DOHH2 (cell line): ENCODE results near the gene SOX11.

Experiments
- H3F3A ChIP-seq: fragments of 200-600 bp; sonication (generic), shearing (Covaris generic); 2 replicates; pipeline ENCODE4 v1.6.0; 2016; ENCODE audit warnings: antibody characterized with exemption, mild to moderate bottlenecking; ENCODE audit not compliant: control insufficient read depth, insufficient read depth
- H3K27ac ChIP-seq: fragments of 200-600 bp; sonication (generic); 2 replicates; pipeline ENCODE4 v1.5.1; 2014; ENCODE audit warnings: low read depth, mild to moderate bottlenecking, low read length, moderate library complexity
- H3K27me3 ChIP-seq: fragments of 200-600 bp; sonication (generic); 2 replicates; pipeline ENCODE4 v1.6.1; 2014; ENCODE audit warnings: mild to moderate bottlenecking, low read length, mixed read lengths; ENCODE audit not compliant: control insufficient read depth
- H3K36me3 ChIP-seq: fragments of 200-600 bp; sonication (generic); 2 replicates; pipeline ENCODE4 v1.6.1; 2014; ENCODE audit warnings: mild to moderate bottlenecking, low read length, moderate library complexity, mixed read lengths; ENCODE audit not compliant: control insufficient read depth
- H3K4me1 ChIP-seq: fragments of 200-600 bp; sonication (generic); 2 replicates; pipeline ENCODE4 v1.6.1; 2014; ENCODE audit warnings: mild to moderate bottlenecking, low read length, mixed read lengths; ENCODE audit not compliant: control insufficient read depth
- H3K4me2 ChIP-seq: fragments of 200-600 bp; sonication (generic); 2 replicates; pipeline ENCODE4 v1.6.0; 2014; ENCODE audit warnings: mild to moderate bottlenecking, low read length, moderate library complexity
- H3K4me3 ChIP-seq: fragments of 200-600 bp; sonication (generic); 2 replicates; pipeline ENCODE4 v1.5.1; 2014; ENCODE audit warnings: mild to moderate bottlenecking, low read length, mixed read lengths
- H3K79me2 ChIP-seq: fragments of 200-600 bp; sonication (generic); 2 replicates; pipeline ENCODE4 v1.6.1; 2014; ENCODE audit warnings: mild to moderate bottlenecking, low read length, mixed read lengths; ENCODE audit not compliant: control insufficient read depth
- H3K9me2 ChIP-seq: fragments of 200-600 bp; sonication (generic); replicated peaks from 2 replicates; pipeline ENCODE4 v1.6.1; 2014; ENCODE audit warnings: mild to moderate bottlenecking, low read length, mixed read lengths; ENCODE audit not compliant: control insufficient read depth
- H3K9me3 ChIP-seq: fragments of 200-600 bp; sonication (generic); 2 replicates; pipeline ENCODE4 v1.6.1; 2014; ENCODE audit warnings: antibody characterized with exemption, low read length, mixed read lengths; ENCODE audit not compliant: control insufficient read depth, insufficient read depth
- H4K20me1 ChIP-seq: fragments of 200-600 bp; sonication (generic); 2 replicates; pipeline ENCODE4 v1.6.0; 2014; ENCODE audit warnings: low read depth, mild to moderate bottlenecking, antibody characterized with exemption, low read length, moderate library complexity; ENCODE audit not compliant: control insufficient read depth, insufficient read depth
- CTCF ChIP-seq: fragments of 200-600 bp; sonication (generic); IDR thresholded peaks from one replicate; pipeline ENCODE4 v1.5.1; 2014; ENCODE audit warnings: antibody characterized with exemption, mild to moderate bottlenecking, low read depth, low read length; ENCODE audit not compliant: poor library complexity, severe bottlenecking
- EZH2phosphoT487 ChIP-seq: fragments of 200-600 bp; sonication (generic); IDR thresholded peaks from 2 replicates; pipeline ENCODE4 v1.6.1; 2017; ENCODE audit warnings: borderline replicate concordance, mild to moderate bottlenecking, antibody characterized with exemption, low read length, moderate library complexity, mixed read lengths

SOX11 gene

GRCh38 chr2:5736050-5736449 is 43.9 kb downstream of the SOX11 start:
- H3K4me1 ChIP-seq, result no peaks in the 10 kb centered on the region
- no peak overlapping the region for H3K4me2 ChIP-seq
- H3K9me3 ChIP-seq, result no peaks in the 10 kb centered on the region
- H3K9me2 ChIP-seq, result no peaks in the 10 kb centered on the region
- no peak overlapping the region for H3K27ac ChIP-seq
- H3K36me3 ChIP-seq, result no peaks in the 10 kb centered on the region
- no peaks in the 10 kb centered on the region for H3K79me2 ChIP-seq
- H3F3A ChIP-seq, result no peaks in the 10 kb centered on the region
- H3K27me3 ChIP-seq, result no peaks in the 10 kb centered on the region
- TF ChIP-seq EZH2phosphoT487 (no peak), CTCF (no peak)
- H4K20me1 ChIP-seq, result no peaks in the 10 kb centered on the region
- H3K4me3 ChIP-seq, result no peak overlapping the region

GRCh38 chr2:5736886-5737285 is 44.7 kb downstream of the SOX11 start:
- Histone ChIP-seq H3K9me3 (no peaks in the 10 kb centered on the region), H4K20me1 (no peaks in the 10 kb centered on the region), H3K4me3 (no peak overlapping the region), H3K9me2 (no peaks in the 10 kb centered on the region), H3K79me2 (no peaks in the 10 kb centered on the region), H3K4me2 (no peak overlapping the region), H3K27ac (no peak overlapping the region), H3K36me3 (no peaks in the 10 kb centered on the region), H3F3A (no peaks in the 10 kb centered on the region), H3K27me3 (no peaks in the 10 kb centered on the region), H3K4me1 (no peaks in the 10 kb centered on the region)
- TF ChIP-seq CTCF (no peak), EZH2phosphoT487 (no peak)

- H4K20me1 ChIP-seq, result no peaks in the 10 kb centered on the region
- no peak overlapping the region for H3K4me2 ChIP-seq
- no peak overlapping the region for H3K4me3 ChIP-seq
- H3K27me3 ChIP-seq, result no peaks in the 10 kb centered on the region
- H3K36me3 ChIP-seq, result no peaks in the 10 kb centered on the region
- no peaks in the 10 kb centered on the region for H3K79me2 ChIP-seq
- no peaks in the 10 kb centered on the region for H3F3A ChIP-seq
- no peaks in the 10 kb centered on the region for H3K9me2 ChIP-seq
- no peaks in the 10 kb centered on the region for H3K4me1 ChIP-seq
- H3K27ac ChIP-seq, result no peak overlapping the region
- no peaks in the 10 kb centered on the region for H3K9me3 ChIP-seq
- no peak for TF ChIP-seq CTCF
- TF ChIP-seq EZH2phosphoT487, result no peak
Observed at GRCh38 chr2:5740053-5740452, 47.9 kb downstream of the SOX11 start.

- no peaks in the 10 kb centered on the region for H3K9me3 ChIP-seq
- no peaks in the 10 kb centered on the region for H3K27me3 ChIP-seq
- no peak overlapping the region for H3K4me3 ChIP-seq
- no peak overlapping the region for H3K4me2 ChIP-seq
- TF ChIP-seq CTCF, result no peak
- TF ChIP-seq EZH2phosphoT487, result no peak
- H3F3A ChIP-seq, result no peaks in the 10 kb centered on the region
- no peaks in the 10 kb centered on the region for H3K79me2 ChIP-seq
- no peaks in the 10 kb centered on the region for H3K36me3 ChIP-seq
- no peaks in the 10 kb centered on the region for H3K9me2 ChIP-seq
- H4K20me1 ChIP-seq, result no peaks in the 10 kb centered on the region
- H3K27ac ChIP-seq, result no peak overlapping the region
- H3K4me1 ChIP-seq, result no peaks in the 10 kb centered on the region
Observed at GRCh38 chr2:5740817-5741216, 48.6 kb downstream of the SOX11 start.
